Colon (tissue), 2 donors: ENCODE measurements around the gene OR5H14.
"Not testable (repeated sequence)": the region's sequence is repeated elsewhere in the genome, so short reads cannot be mapped to it uniquely, and the experiment has no call there.

Source experiments
- FAIRE-seq: peaks from 2 replicates; lab custom pipeline; 2012; peaks lifted over from hg19 to GRCh38; lab: Jason Lieb, UNC
- donor health status: control.
- donor health status: control.

Gene OR5H14

GRCh38 chr3:98147179-98147578 is at the start of gene OR5H14:
TSS of gene OR5H14 (plus strand) at chr3:98147479. CDS start at chr3:98149386, 1,907 bp downstream.
- no peak for FAIRE-seq

GRCh38 chr3:98099848-98100247 is 47.4 kb upstream of the OR5H14 start:
- no peak for FAIRE-seq

- FAIRE-seq = no peak
These were observed 39.1 kb upstream of the OR5H14 start for GRCh38 chr3:98108162-98108561.

- no peak for FAIRE-seq
These were observed 37.3 kb upstream of the OR5H14 start for GRCh38 chr3:98109807-98110549.

GRCh38 chr3:98110550-98110908 is 36.8 kb upstream of the OR5H14 start:
- FAIRE-seq = no peak

GRCh38 chr3:98114264-98114663 is 33.0 kb upstream of the OR5H14 start:
- FAIRE-seq = no peak

GRCh38 chr3:98115717-98116116 is 31.6 kb upstream of the OR5H14 start:
- no peak for FAIRE-seq

- FAIRE-seq = no peak
These were observed 16.9 kb upstream of the OR5H14 start, which contains the start of gene OR5H1 for GRCh38 chr3:98130421-98130820. TSS of gene OR5H1 (plus strand) at chr3:98130721. CDS start at chr3:98132698, 1,977 bp downstream.

- no peak for FAIRE-seq
These were observed 10.6 kb upstream of the OR5H14 start for GRCh38 chr3:98136631-98137030.

- not testable (repeated sequence) for FAIRE-seq
These were observed 9.3 kb upstream of the OR5H14 start for GRCh38 chr3:98137826-98138557.

GRCh38 chr3:98140531-98140930 is 6.7 kb upstream of the OR5H14 start:
- FAIRE-seq = no peak

- no peak for FAIRE-seq
These were observed 1.5 kb downstream of the OR5H14 start for GRCh38 chr3:98148751-98149150.

GRCh38 chr3:98149456-98149855 is 2.2 kb downstream of the OR5H14 start:
- FAIRE-seq = not testable (repeated sequence)

- FAIRE-seq = no peak
These were observed 4.0 kb downstream of the OR5H14 start for GRCh38 chr3:98151241-98151640.

- FAIRE-seq = no peak
These were observed 19.1 kb downstream of the OR5H14 start, which contains the start of gene OR5H15 for GRCh38 chr3:98166396-98166795. TSS of gene OR5H15 (plus strand) at chr3:98166696. CDS start at chr3:98168700, 2,004 bp downstream.

GRCh38 chr3:98171071-98171470 is 23.8 kb downstream of the OR5H14 start:
- no peak for FAIRE-seq

GRCh38 chr3:98172621-98173020 is 25.3 kb downstream of the OR5H14 start:
- FAIRE-seq = no peak

- no peak for FAIRE-seq
These were observed 33.1 kb downstream of the OR5H14 start for GRCh38 chr3:98180319-98180890.

- peak; percentile 24 for FAIRE-seq
These were observed 34.9 kb downstream of the OR5H14 start for GRCh38 chr3:98182196-98182595.

- no peak for FAIRE-seq
These were observed 37.9 kb downstream of the OR5H14 start for GRCh38 chr3:98185180-98185579.

GRCh38 chr3:98188545-98188944 is 41.3 kb downstream of the OR5H14 start:
- FAIRE-seq = no peak

GRCh38 chr3:98190911-98191310 is 43.6 kb downstream of the OR5H14 start:
- FAIRE-seq = not testable (repeated sequence)

GRCh38 chr3:98196293-98196692 is 49.0 kb downstream of the OR5H14 start:
- FAIRE-seq = not testable (repeated sequence)
